Subcutaneous abdominal adipose tissue (tissue), 5 donors: ENCODE measurements around the gene COPS7B.
"Not testable (repeated sequence)": the region's sequence is repeated elsewhere in the genome, so short reads cannot be mapped to it uniquely, and the experiment has no call there.

Experiments
- H3K27ac ChIP-seq: one replicate; pipeline ENCODE4 v1.7.0; 2013; ENCODE audit warnings: low read depth, mild to moderate bottlenecking, inconsistent platforms, low read length, moderate library complexity
- H3K27me3 ChIP-seq, 5 donors: one replicate each; pipeline ENCODE4 v1.7.0; 2013; ENCODE audit warnings: low read length in 5 of 5, inconsistent platforms in 1 of 5; ENCODE audit not compliant: control insufficient read depth in 5 of 5, insufficient read depth in 4 of 5
- H3K36me3 ChIP-seq, 5 donors: one replicate each; pipeline ENCODE4 v1.7.0; 2013; ENCODE audit warnings: low read length in 5 of 5; ENCODE audit not compliant: control insufficient read depth in 5 of 5, insufficient read depth in 5 of 5
- H3K4me1 ChIP-seq, 5 donors: one replicate each; pipeline ENCODE4 v1.7.0; 2013; ENCODE audit warnings: low read length in 5 of 5, mild to moderate bottlenecking in 3 of 5, moderate library complexity in 1 of 5; ENCODE audit not compliant: control insufficient read depth in 5 of 5, insufficient read depth in 5 of 5
- H3K4me3 ChIP-seq, 5 donors: one replicate each; pipeline ENCODE4 v1.7.0; 2013; ENCODE audit warnings: low read length in 5 of 5, low read depth in 1 of 5
- H3K9ac ChIP-seq, 5 donors: one replicate each; pipeline ENCODE4 v1.7.0; 2013; ENCODE audit warnings: low read length in 5 of 5, mild to moderate bottlenecking in 4 of 5, moderate library complexity in 3 of 5
- H3K9me3 ChIP-seq, 5 donors: one replicate each; pipeline ENCODE4 v1.7.0; 2013; ENCODE audit warnings: low read length in 5 of 5; ENCODE audit not compliant: control insufficient read depth in 5 of 5
- donor health status: healthy.
- donor health status: healthy.
- donor health status: healthy.
- donor health status: healthy.
- donor health status: healthy.

Gene COPS7B

DNA sequence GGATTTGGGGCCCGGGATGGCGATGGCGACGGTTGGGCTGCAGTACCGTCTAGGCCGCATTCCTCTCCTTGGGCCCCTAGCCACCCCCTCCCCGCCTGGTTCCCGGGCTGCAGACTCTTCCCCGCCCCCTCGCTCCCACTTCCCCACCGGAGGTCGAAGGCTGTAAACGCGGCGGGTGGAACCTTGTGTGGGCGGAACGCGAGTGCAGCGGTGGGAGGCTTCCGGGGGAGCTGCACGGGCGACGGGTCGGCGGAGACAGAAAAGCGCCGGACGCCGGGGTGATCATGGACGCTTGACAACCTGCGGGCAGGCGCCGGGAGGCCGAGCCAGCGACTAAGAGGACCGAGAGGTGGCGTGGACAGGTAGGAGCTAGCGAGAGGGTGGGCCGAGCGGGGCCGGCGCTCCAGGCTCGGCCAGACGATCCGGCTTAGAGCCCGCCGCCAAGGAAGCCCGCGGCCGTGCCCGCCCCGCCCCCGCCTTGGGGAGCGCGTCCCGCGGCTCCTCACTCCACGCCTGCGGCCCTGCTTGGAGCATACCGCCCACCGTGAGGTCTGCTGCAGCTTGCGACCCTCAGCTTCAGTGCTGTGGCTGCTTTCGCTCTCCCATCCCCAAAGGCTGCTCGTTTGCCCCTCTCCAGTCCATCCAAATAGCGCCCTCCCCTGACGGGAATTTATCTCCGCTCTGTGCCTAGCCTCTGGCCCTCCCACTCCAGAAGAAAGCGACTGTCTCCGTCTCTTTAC, at the start of gene COPS7B:
Gene COPS7B (plus strand): TSS at position 269 of the 740 bp plus-strand sequence. CDS start 2,126 bp downstream, outside the sequence.
- H3K4me3 ChIP-seq: peak within 1 kb of the TSS; percentile 89 to 98 (median 92)
- H3K27me3 ChIP-seq: no peaks in the 10 kb centered on the region
- peak within 1 kb of the TSS; percentile 14 to 91 (median 90) for H3K9ac ChIP-seq
- H3K9me3 ChIP-seq: no peaks in the 10 kb centered on the region
- peaks cover 7 to 22% (median 14%) of the 10 kb centered on the region in 5 donors for H3K36me3 ChIP-seq
- H3K27ac ChIP-seq: peak within 1 kb of the TSS; percentile 51
- H3K4me1 ChIP-seq: peaks cover 4 to 49% (median 47%) of the 10 kb centered on the region in 5 donors

DNA sequence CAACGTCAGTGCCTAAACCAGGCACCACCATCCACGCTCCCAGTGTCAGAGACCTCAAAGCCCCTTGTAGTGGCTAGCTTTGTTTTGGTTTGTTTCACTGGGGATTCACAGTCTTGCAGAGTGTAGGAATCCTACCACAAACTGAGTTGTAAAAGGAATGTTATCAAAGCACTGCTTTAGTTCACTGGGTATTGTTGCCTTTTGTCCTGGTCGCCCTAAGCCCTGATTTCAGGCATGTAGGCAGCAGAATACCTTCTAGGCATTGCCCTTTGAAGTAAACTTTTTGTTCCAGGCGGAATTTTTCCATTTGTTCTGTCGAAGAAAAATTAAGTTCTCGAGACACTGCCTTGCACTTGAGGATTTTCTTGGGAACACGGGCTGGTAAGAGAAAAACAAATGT, 48.5 kb upstream of the COPS7B start:
- H3K36me3 ChIP-seq: peaks cover 6 to 30% (median 24%) of the 10 kb centered on the region in 5 donors
- no peaks in the 10 kb centered on the region for H3K27me3 ChIP-seq
- H3K4me1 ChIP-seq: no peaks in the 10 kb centered on the region
- no peak overlapping the region for H3K4me3 ChIP-seq
- no peak overlapping the region for H3K27ac ChIP-seq
- no peaks in the 10 kb centered on the region for H3K9me3 ChIP-seq
- H3K9ac ChIP-seq: no peak overlapping the region

DNA sequence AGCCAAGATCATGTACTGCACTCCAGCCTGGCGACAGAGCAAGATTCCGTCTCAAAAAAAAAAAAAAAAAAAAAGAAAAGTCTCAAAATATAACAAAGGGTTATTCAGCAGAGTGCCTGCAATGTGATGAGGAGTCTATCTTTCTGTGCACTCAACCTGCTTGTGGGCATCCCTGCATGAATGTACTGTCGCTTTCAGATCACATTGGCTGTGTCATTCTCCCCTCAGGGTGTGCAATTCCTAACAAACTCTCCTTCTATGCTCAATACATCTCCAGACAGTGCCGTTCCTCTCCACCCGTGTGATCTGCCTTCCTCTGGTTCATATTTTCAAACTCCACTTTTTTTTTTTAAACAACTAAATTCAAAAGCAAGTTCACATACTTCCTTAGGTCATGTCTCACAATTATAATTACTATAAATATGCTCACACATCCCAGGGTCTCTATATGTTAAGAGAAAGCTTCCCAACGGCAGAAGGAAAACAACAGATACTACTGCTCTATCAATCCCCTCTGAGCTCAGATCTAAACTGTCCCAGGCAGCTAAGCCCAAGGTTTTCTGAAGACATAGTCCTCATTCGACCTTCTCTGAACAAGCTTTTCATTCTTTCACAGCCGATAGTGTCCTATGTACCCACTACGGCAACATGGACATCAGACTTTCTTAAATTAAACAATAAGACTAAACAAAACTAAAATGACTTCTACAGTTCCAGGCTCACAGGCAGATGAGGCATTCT, 42.7 kb upstream of the COPS7B start:
- H3K9me3 ChIP-seq: no peaks in the 10 kb centered on the region
- H3K27ac ChIP-seq: no peak overlapping the region
- peaks cover 0 to 3% (median 0%) of the 10 kb centered on the region in 5 donors for H3K36me3 ChIP-seq
- H3K9ac ChIP-seq: no peak overlapping the region
- H3K4me3 ChIP-seq: no peak overlapping the region
- H3K27me3 ChIP-seq: no peaks in the 10 kb centered on the region
- no peaks in the 10 kb centered on the region for H3K4me1 ChIP-seq

GRCh38 chr2:231745303-231746038, 40.8 kb upstream of the COPS7B start:
- Histone ChIP-seq H3K36me3 (no peaks in the 10 kb centered on the region), H3K4me1 (no peaks in the 10 kb centered on the region), H3K4me3 (no peak overlapping the region), H3K27me3 (no peaks in the 10 kb centered on the region), H3K9ac (no peak overlapping the region), H3K27ac (no peak overlapping the region), H3K9me3 (no peaks in the 10 kb centered on the region)

DNA sequence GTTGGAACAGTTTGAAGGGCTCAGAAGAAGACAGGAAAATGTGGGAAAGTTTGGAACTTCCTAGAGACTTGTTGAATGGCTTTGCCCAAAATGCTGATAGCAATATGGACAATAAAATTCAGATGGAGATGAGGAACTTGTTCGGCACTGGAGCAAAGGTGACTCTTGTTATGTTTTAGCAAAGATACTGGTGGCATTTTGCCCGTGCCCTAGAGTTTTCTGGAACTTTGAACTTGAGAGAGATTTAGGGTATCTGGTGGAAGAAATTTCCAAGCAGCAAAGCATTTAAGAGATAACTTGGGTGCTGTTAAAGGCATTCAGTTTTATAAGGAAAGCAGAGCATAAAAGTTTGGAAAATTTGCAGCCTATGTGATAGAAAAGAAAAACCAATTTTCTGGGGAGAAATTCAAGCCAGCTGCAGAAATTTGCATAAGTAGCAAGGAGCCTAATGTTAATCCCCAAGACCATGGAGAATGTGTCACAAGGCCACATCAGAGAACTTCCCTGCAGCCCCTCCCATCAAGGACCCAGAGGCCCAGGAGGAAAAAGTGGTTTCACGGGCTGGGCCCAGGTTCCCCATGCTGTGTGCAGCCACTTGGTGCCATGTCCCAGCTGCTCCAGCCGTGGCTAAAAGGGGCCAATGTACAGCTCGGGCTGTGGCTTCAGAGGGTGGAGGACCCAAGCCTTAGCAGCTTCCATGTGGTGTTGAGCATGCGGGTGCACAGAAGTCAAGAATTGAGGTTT, 37.9 kb upstream of the COPS7B start:
- not testable (repeated sequence) for H3K9me3 ChIP-seq, H3K27ac ChIP-seq, H3K4me1 ChIP-seq

DNA sequence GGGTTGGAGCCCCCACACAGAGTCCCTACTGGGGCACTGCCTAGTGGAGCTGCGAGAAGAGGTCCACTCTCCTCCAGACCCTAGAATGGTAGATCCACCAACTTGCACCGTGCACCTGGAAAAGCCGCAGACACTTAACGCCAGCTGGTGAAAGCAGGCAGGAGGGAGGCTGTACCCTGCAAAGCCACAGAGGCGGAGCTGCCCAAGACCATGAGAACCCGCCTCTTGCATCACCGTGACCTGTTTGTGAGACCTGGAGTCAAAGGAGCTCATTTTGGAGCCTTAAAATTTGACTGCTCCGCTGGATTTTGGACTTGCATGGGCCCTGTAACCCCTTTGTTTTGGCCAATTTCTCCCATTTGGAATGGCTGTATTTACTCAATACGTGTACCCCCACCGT, 37.2 kb upstream of the COPS7B start:
- not testable (repeated sequence) for H3K36me3 ChIP-seq, H3K9me3 ChIP-seq, H3K27me3 ChIP-seq, H3K4me3 ChIP-seq, H3K4me1 ChIP-seq, H3K9ac ChIP-seq, H3K27ac ChIP-seq

More for the DNA sequence above, 37.9 kb upstream of the COPS7B start:
- H3K27me3 ChIP-seq, H3K9ac ChIP-seq, H3K4me3 ChIP-seq, H3K36me3 ChIP-seq: not testable (repeated sequence)

GRCh38 chr2:231751042-231751815, 35.0 kb upstream of the COPS7B start:
- Histone ChIP-seq H3K9ac (no peak overlapping the region), H3K4me1 (no peaks in the 10 kb centered on the region), H3K36me3 (no peaks in the 10 kb centered on the region), H3K4me3 (no peak overlapping the region), H3K9me3 (no peaks in the 10 kb centered on the region), H3K27ac (no peak overlapping the region), H3K27me3 (no peaks in the 10 kb centered on the region)

DNA sequence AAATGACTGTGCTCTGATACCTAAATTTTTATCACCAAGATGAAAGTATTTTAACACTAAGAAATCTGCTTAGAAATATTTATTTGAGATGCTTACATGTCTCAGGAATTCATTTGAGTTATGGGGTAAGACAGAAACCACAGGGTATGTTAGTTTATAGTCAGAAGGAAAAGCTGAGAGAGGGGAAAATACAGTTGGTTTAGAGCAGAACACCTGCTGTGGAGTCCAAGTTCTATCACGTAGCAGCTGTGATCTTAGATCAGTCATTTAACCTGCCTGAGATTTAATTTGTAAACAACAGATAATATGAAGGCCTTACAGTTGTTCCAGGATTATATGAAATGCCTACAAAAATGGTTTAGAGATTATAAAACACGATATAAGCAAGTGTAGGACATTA, 34.2 kb upstream of the COPS7B start:
- Histone ChIP-seq H3K4me3 (no peak overlapping the region), H3K36me3 (no peaks in the 10 kb centered on the region), H3K9me3 (no peaks in the 10 kb centered on the region), H3K27me3 (no peaks in the 10 kb centered on the region), H3K27ac (no peak overlapping the region), H3K4me1 (no peaks in the 10 kb centered on the region), H3K9ac (no peak overlapping the region)

DNA sequence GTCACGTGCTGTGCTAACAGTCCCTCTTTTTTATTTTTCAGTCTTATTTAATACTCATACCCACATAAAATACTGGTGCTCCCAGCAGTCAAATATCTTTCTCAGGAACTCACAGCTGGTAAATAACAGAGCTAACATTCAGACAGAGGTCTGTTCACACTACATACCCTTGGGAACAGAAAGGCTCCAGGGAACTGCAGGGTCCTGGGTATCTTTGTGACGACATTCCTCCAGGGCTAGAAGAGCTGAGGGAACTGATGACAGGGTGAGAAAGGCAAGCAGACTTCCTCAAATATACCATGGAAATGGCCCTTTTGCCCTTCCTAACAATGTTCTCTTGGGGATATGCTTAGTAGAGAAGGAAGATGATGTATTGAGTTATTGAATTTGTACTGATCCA, 24.5 kb upstream of the COPS7B start:
- Histone ChIP-seq H3K27me3 (no peaks in the 10 kb centered on the region), H3K36me3 (no peaks in the 10 kb centered on the region), H3K4me1 (no peaks in the 10 kb centered on the region), H3K9ac (no peak overlapping the region), H3K9me3 (no peaks in the 10 kb centered on the region), H3K4me3 (no peak overlapping the region), H3K27ac (no peak overlapping the region)
